ENCODE data around the gene PLA2G5.

PLA2G5 gene

GRCh38 chr1:20134995-20135394 is 65.0 kb downstream of the PLA2G5 start:
- Histone ChIP-seq H3K4me2 (ENCODE audit: low read length) (no peak overlapping the region), H3K9me3 (ENCODE audit: insufficient read depth, low read length) (no peaks in the 10 kb centered on the region), H3K27ac (ENCODE audit: low read length) (no peak overlapping the region), H2AFZ (ENCODE audit: low read depth, low read length) (no peak overlapping the region), H3K79me2 (ENCODE audit: low read length) (no peaks in the 10 kb centered on the region), H3K27me3 (ENCODE audit: low read depth, low read length) (no peaks in the 10 kb centered on the region), H3K4me1 (ENCODE audit: low read length) (no peaks in the 10 kb centered on the region), H3K9ac (ENCODE audit: low read length) (no peak overlapping the region), H4K20me1 (ENCODE audit: insufficient read depth, low read length) (no peaks in the 10 kb centered on the region), H3K36me3 (replicated peaks; ENCODE audit: low read depth, low read length) (no peaks in the 10 kb centered on the region), H3K4me3 (ENCODE audit: low read length) (no peak overlapping the region)
- TF ChIP-seq CTCF (IDR thresholded peaks at IDR 0.05; ENCODE audit: low read depth, low read length), result no peak
- TF ChIP-seq EZH2phosphoT487 (IDR thresholded peaks at IDR 0.05; ENCODE audit: low read depth), result no peak

GRCh38 chr1:20136249-20136648 is 66.3 kb downstream of the PLA2G5 start:
- Histone ChIP-seq H2AFZ (ENCODE audit: low read depth, low read length) (no peak overlapping the region), H4K20me1 (ENCODE audit: insufficient read depth, low read length) (no peaks in the 10 kb centered on the region), H3K27ac (ENCODE audit: low read length) (no peak overlapping the region), H3K79me2 (ENCODE audit: low read length) (no peaks in the 10 kb centered on the region), H3K9ac (ENCODE audit: low read length) (no peak overlapping the region), H3K4me3 (ENCODE audit: low read length) (no peak overlapping the region), H3K27me3 (ENCODE audit: low read depth, low read length) (no peaks in the 10 kb centered on the region), H3K9me3 (ENCODE audit: insufficient read depth, low read length) (no peaks in the 10 kb centered on the region), H3K4me2 (ENCODE audit: low read length) (no peak overlapping the region), H3K36me3 (replicated peaks; ENCODE audit: low read depth, low read length) (no peaks in the 10 kb centered on the region), H3K4me1 (ENCODE audit: low read length) (no peaks in the 10 kb centered on the region)
- TF ChIP-seq CTCF (IDR thresholded peaks at IDR 0.05; ENCODE audit: low read depth, low read length), result no peak
- TF ChIP-seq EZH2phosphoT487 (IDR thresholded peaks at IDR 0.05; ENCODE audit: low read depth), result no peak

- Histone ChIP-seq H3K79me2 (ENCODE audit: low read length) (no peaks in the 10 kb centered on the region), H3K4me1 (ENCODE audit: low read length) (no peaks in the 10 kb centered on the region), H3K27ac (ENCODE audit: low read length) (no peak overlapping the region), H3K4me3 (ENCODE audit: low read length) (no peak overlapping the region), H3K9me3 (ENCODE audit: insufficient read depth, low read length) (no peaks in the 10 kb centered on the region), H4K20me1 (ENCODE audit: insufficient read depth, low read length) (no peaks in the 10 kb centered on the region), H3K36me3 (replicated peaks; ENCODE audit: low read depth, low read length) (no peaks in the 10 kb centered on the region), H3K9ac (ENCODE audit: low read length) (no peak overlapping the region), H3K27me3 (ENCODE audit: low read depth, low read length) (no peaks in the 10 kb centered on the region), H3K4me2 (ENCODE audit: low read length) (no peak overlapping the region), H2AFZ (ENCODE audit: low read depth, low read length) (no peak overlapping the region)
- TF ChIP-seq EZH2phosphoT487 (IDR thresholded peaks at IDR 0.05; ENCODE audit: low read depth) (no peak), CTCF (IDR thresholded peaks at IDR 0.05; ENCODE audit: low read depth, low read length) (no peak)
Measured at GRCh38 chr1:20137055-20137454, 67.1 kb downstream of the PLA2G5 start.

GRCh38 chr1:20137604-20138003 is 67.6 kb downstream of the PLA2G5 start:
- no peaks in the 10 kb centered on the region for H3K4me1 ChIP-seq (ENCODE audit: low read length)
- H3K4me2 ChIP-seq (ENCODE audit: low read length), result no peak overlapping the region
- no peaks in the 10 kb centered on the region for H3K27me3 ChIP-seq (ENCODE audit: low read depth, low read length)
- H3K4me3 ChIP-seq (ENCODE audit: low read length), result no peak overlapping the region
- no peak overlapping the region for H2AFZ ChIP-seq (ENCODE audit: low read depth, low read length)
- no peaks in the 10 kb centered on the region for H4K20me1 ChIP-seq (ENCODE audit: insufficient read depth, low read length)
- no peaks in the 10 kb centered on the region for H3K79me2 ChIP-seq (ENCODE audit: low read length)
- no peak overlapping the region for H3K27ac ChIP-seq (ENCODE audit: low read length)
- no peak for TF ChIP-seq EZH2phosphoT487 (IDR thresholded peaks at IDR 0.05; ENCODE audit: low read depth)
- TF ChIP-seq CTCF (IDR thresholded peaks at IDR 0.05; ENCODE audit: low read depth, low read length), result no peak
- no peaks in the 10 kb centered on the region for H3K36me3 ChIP-seq (replicated peaks; ENCODE audit: low read depth, low read length)
- H3K9me3 ChIP-seq (ENCODE audit: insufficient read depth, low read length), result no peaks in the 10 kb centered on the region
- H3K9ac ChIP-seq (ENCODE audit: low read length), result no peak overlapping the region
